DOHH2 (cell line): Measurements from ENCODE around the gene DOCK4.

Experiments
- EZH2phosphoT487 ChIP-seq: fragments of 200-600 bp; sonication (generic); IDR thresholded peaks from 2 replicates; pipeline ENCODE4 v1.6.1; 2017; ENCODE audit warnings: borderline replicate concordance, mild to moderate bottlenecking, antibody characterized with exemption, low read length, moderate library complexity, mixed read lengths
- TF ChIP-seq, protein P1 (sequence below): fragments of 200-600 bp; sonication (generic); IDR thresholded peaks from one replicate; pipeline ENCODE4 v1.5.1; 2014; ENCODE audit warnings: antibody characterized with exemption, mild to moderate bottlenecking, low read depth, low read length; ENCODE audit not compliant: poor library complexity, severe bottlenecking

DNA sequence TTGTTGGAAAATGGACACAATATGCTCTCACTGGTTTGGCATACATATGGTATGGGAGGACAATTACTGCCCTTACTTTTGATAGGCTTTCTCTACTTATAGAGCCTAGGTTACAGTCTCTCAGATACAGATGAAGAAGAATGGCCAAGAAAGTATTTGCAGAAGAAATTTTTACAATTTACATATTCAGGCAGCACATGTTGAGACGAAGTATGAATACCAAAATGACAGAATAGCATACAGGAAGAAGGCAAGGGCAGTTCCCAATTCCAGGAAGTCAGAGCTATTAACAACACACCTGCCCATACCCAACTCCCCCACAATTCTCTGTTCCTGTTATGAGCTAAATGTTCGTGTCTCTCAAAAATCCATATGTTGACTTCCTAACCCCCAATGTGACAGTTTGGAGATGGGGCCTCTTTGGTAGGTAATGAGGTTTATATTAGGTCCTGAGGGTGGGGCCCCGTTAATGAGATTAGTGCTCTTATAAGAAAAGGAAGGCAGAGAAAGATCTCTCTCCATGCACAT is 67.8 kb downstream of the DOCK4 start:
- TF ChIP-seq, protein P1, sequence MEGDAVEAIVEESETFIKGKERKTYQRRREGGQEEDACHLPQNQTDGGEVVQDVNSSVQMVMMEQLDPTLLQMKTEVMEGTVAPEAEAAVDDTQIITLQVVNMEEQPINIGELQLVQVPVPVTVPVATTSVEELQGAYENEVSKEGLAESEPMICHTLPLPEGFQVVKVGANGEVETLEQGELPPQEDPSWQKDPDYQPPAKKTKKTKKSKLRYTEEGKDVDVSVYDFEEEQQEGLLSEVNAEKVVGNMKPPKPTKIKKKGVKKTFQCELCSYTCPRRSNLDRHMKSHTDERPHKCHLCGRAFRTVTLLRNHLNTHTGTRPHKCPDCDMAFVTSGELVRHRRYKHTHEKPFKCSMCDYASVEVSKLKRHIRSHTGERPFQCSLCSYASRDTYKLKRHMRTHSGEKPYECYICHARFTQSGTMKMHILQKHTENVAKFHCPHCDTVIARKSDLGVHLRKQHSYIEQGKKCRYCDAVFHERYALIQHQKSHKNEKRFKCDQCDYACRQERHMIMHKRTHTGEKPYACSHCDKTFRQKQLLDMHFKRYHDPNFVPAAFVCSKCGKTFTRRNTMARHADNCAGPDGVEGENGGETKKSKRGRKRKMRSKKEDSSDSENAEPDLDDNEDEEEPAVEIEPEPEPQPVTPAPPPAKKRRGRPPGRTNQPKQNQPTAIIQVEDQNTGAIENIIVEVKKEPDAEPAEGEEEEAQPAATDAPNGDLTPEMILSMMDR = no peak
- no peak for TF ChIP-seq EZH2phosphoT487
